ENCODE measurements around the gene WDR62. TPM values are rescaled to one million over a fixed set of nuclear protein-coding genes. Genes with fewer than 3 reads are reported as not detected.

WDR62 gene
- total and polyA plus RNA-seq, 2 donors (not counting 3 experiments of a cell fraction or from before 2014, with no cell fraction given) = 8.0 to 13.4 TPM

DNA sequence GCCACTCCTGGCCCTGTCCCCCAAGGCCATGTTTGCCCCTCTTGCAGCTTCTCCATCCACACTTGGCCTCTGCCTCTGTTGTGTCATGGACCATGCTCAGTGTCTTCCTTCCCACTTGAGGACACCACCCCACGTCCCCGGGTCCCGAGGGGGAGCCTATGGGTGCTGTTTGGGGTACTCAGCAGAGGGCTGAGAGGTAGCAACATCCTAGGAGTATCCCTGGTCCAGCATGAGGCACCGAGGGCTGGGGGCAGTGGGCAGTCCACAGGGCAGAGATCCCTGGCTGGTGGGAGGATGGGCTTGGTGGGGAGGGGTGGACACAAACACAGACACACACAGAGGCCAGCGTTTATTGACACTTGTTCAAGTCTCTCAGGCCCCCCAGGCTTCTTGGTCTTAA lies 95.9 kb downstream of the WDR62 start:
- ChIA-PET POLR2A (no interaction called here), CTCF (interaction anchor here (2.5 to 3.4 kb wide), 3 partner anchors 19 to 91 kb away, joined by 8 to 23 read pairs (median 12); no protein-coding TSS in a partner anchor)
- Histone ChIP-seq H2AFZ (ENCODE audit: low read depth, low read length) (no peak overlapping the region), H3K9ac (replicated peaks; ENCODE audit: extremely low read depth, insufficient read depth, low read length) (no peak overlapping the region), H3K4me2 (ENCODE audit: insufficient read depth, low read length) (no peak overlapping the region), H3K79me2 (ENCODE audit: control insufficient read depth, insufficient read depth, low read length) (no peaks in the 10 kb centered on the region), H3K9me3 (replicated peaks; ENCODE audit: control insufficient read depth, insufficient read depth, low read length) (no peaks in the 10 kb centered on the region), H3K27me3 (ENCODE audit: control insufficient read depth in 2 of 2, insufficient read depth in 2 of 2, low read length in 2 of 2) (no peaks in the 10 kb centered on the region), H3K9me1 (replicated peaks; ENCODE audit: control insufficient read depth, extremely low read depth, insufficient read depth, low read length) (no peaks in the 10 kb centered on the region), H3K36me3 (ENCODE audit: control insufficient read depth in 2 of 2, extremely low read depth in 1 of 2, insufficient read depth in 2 of 2, low read length in 2 of 2) (peaks cover 8 to 38% of the 10 kb centered on the region in 2 experiments), H4K20me1 (replicated peaks; ENCODE audit: control insufficient read depth, extremely low read depth, insufficient read depth, low read length) (no peaks in the 10 kb centered on the region), H3K4me3 (replicated peaks in 1 of 3; ENCODE audit: insufficient read depth in 1 of 3, low read depth in 1 of 3, low read length in 3 of 3) (no peak overlapping the region), H3K4me1 (ENCODE audit: control insufficient read depth, extremely low read depth, insufficient read depth, low read length) (peaks cover 13% of the 10 kb centered on the region), H3K27ac (ENCODE audit: insufficient read depth, low read depth, low read length) (peak overlapping the region; percentile 19)
- TF ChIP-seq, protein P1, sequence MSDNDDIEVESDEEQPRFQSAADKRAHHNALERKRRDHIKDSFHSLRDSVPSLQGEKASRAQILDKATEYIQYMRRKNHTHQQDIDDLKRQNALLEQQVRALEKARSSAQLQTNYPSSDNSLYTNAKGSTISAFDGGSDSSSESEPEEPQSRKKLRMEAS (IDR thresholded peaks at IDR 0.05; ENCODE audit: insufficient read depth, insufficient read length) = no peak
- TF ChIP-seq EZH2 (IDR thresholded peaks at IDR 0.05; ENCODE audit: borderline replicate concordance, low read depth, low read length, severe bottlenecking) (no peak), POLR2AphosphoS5 (IDR thresholded peaks at IDR 0.05; ENCODE audit: insufficient read depth, low read depth, low read length) (no peak), CTCF (IDR thresholded peaks at IDR 0.05; ENCODE audit: extremely low read depth in 1 of 2, insufficient read depth in 1 of 2, low read depth in 1 of 2, low read length in 2 of 2) (no peak), JUN (IDR thresholded peaks at IDR 0.05; ENCODE audit: borderline replicate concordance, insufficient read depth, insufficient read length, low read depth) (no peak), MYC (IDR thresholded peaks at IDR 0.05; ENCODE audit: low read depth, low read length) (no peak), POLR2A (IDR thresholded peaks at IDR 0.05; ENCODE audit: low read depth, low read length) (no peak), FOS (IDR thresholded peaks at IDR 0.05; ENCODE audit: borderline replicate concordance, insufficient read depth, low read length) (no peak), GATA2 (IDR thresholded peaks at IDR 0.05; ENCODE audit: insufficient read depth, insufficient read length, low read depth, low read length) (no peak)
- no peak for DNase-seq (ENCODE audit: low read depth, low spot score)
- no peak for FAIRE-seq
- dilution Hi-C loops (cut with MboI; ENCODE audit: extremely low pct_ligation_motif_present, low sequenced_read_pairs) = no loop called here
- intact Hi-C loops (cut with micrococcal nuclease) = no loop called here
- BruUV-seq (replicated peaks) = no TSS peak

Measured in endothelial cell of umbilical vein (primary cell).